Body of pancreas (tissue), 4 donors: Measurements from ENCODE around the gene CDH22. TPM values are rescaled to one million over a fixed set of nuclear protein-coding genes. Genes with fewer than 3 reads are reported as not detected.

Source experiments
- ATAC-seq: fragments of 150-250 bp; one replicate; pipeline ENCODE4 v1.9.1; 2016
- DNase-seq, 4 donors: peaks; one replicate each; pipeline ENCODE4 v3.0.0-alpha.2; 2019
- H3K27ac ChIP-seq, 4 donors: fragments of 200-600 bp; sonication (generic); 1 replicate in 3 of 4; 2 replicates in 1 of 4; pipeline versions ENCODE4 v1.5.1 to v1.6.1; 2016 to 2019; ENCODE audit warnings: mild to moderate bottlenecking in 1 of 4, mixed read lengths in 1 of 4, moderate library complexity in 1 of 4
- H3K27me3 ChIP-seq, 2 donors: fragments of 200-600 bp; sonication (generic); one replicate each; pipeline ENCODE4 v1.6.0; 2016; ENCODE audit warnings: mild to moderate bottlenecking in 1 of 2
- H3K36me3 ChIP-seq, 2 donors: fragments of 200-600 bp; sonication (generic); replicated peaks in 1 of 2; 2 replicates each; pipeline ENCODE4 v1.5.1; 2016; ENCODE audit warnings: low read depth in 2 of 2; ENCODE audit not compliant: insufficient read depth in 1 of 2
- H3K4me1 ChIP-seq: fragments of 200-600 bp; sonication (generic); one replicate; pipeline ENCODE4 v1.6.0; 2016
- H3K4me3 ChIP-seq, 2 donors: fragments of 200-600 bp; sonication (generic); 1 replicate in 1 of 2; 2 replicates in 1 of 2; pipeline ENCODE4 v1.5.1; 2016 to 2019
- H3K9me3 ChIP-seq, 3 donors: fragments of 200-600 bp; sonication (generic); 1 replicate in 2 of 3; 2 replicates in 1 of 3; pipeline ENCODE4 v1.5.1; 2016
- CTCF ChIP-seq, 7 experiments: fragments of 450-650 bp in 4 of 7; fragments of 200-600 bp in 3 of 7; sonication (generic) in 3 of 7; IDR thresholded peaks; one replicate each; pipeline ENCODE4 v1.5.1; 2016 to 2019; ENCODE audit warnings: antibody characterized with exemption in 7 of 7
- POLR2A ChIP-seq, 3 donors: fragments of 450-650 bp; IDR thresholded peaks; one replicate each; pipeline ENCODE4 v1.6.1; 2016; ENCODE audit warnings: antibody characterized with exemption in 3 of 3, mild to moderate bottlenecking in 2 of 3
- WGBS, 2 donors: methylation state at CpG; one replicate each; pipeline ENCODE4 v1.1.5; 2017; 5-methylcytosine and 5-hydroxymethylcytosine counted together
- intact Hi-C: fragments of 100-400 bp; cut with DNase I; formaldehyde crosslinking; loops from one replicate; pipeline ENCODE4 v1.15.1; 2023
- total RNA-seq, 2 donors: library from RNA; depleted of rRNA; stranded (reverse); fragments of >200 nt; gene quantifications; one replicate each; pipeline ENCODE4 v1.1.0, GENCODE V29; 2016

CDH22 gene
- total RNA-seq, 2 donors from 2014 or later = 1.3 to 2.1 TPM

- Histone ChIP-seq H3K36me3 (no peaks in the 10 kb centered on the region), H3K9me3 (no peaks in the 10 kb centered on the region), H3K27me3 (no peaks in the 10 kb centered on the region), H3K4me3 (no peak overlapping the region), H3K27ac (no peak overlapping the region), H3K4me1 (peaks cover 9% of the 10 kb centered on the region)
- no peak for TF ChIP-seq POLR2A (IDR thresholded peaks at IDR 0.05)
- no peak for TF ChIP-seq CTCF (IDR thresholded peaks at IDR 0.05)
- intact Hi-C loops = no loop called here
- WGBS, 2 donors = 86 to 91% methylated on average over 6 to 7 of the region's 7 CpGs
- no peak for ATAC-seq
- DNase-seq = no peak
Measured at GRCh38 chr20:46351357-46352058, 43.2 kb upstream of the CDH22 start.

GRCh38 chr20:46350986-46351267 lies 42.6 kb upstream of the CDH22 start:
- H3K4me3 ChIP-seq = no peak overlapping the region
- TF ChIP-seq CTCF (IDR thresholded peaks at IDR 0.05) (no peak), POLR2A (IDR thresholded peaks at IDR 0.05) (no peak)
- no peak overlapping the region for H3K27ac ChIP-seq
- ATAC-seq (no peak), DNase-seq (no peak)
- 81 to 91% methylated on average over 7 to 8 of the region's 8 CpGs for WGBS, 2 donors
- no peaks in the 10 kb centered on the region for H3K9me3 ChIP-seq
- peaks cover 8% of the 10 kb centered on the region for H3K4me1 ChIP-seq
- intact Hi-C loops = no loop called here
- no peaks in the 10 kb centered on the region for H3K36me3 ChIP-seq
- H3K27me3 ChIP-seq = no peaks in the 10 kb centered on the region

DNA sequence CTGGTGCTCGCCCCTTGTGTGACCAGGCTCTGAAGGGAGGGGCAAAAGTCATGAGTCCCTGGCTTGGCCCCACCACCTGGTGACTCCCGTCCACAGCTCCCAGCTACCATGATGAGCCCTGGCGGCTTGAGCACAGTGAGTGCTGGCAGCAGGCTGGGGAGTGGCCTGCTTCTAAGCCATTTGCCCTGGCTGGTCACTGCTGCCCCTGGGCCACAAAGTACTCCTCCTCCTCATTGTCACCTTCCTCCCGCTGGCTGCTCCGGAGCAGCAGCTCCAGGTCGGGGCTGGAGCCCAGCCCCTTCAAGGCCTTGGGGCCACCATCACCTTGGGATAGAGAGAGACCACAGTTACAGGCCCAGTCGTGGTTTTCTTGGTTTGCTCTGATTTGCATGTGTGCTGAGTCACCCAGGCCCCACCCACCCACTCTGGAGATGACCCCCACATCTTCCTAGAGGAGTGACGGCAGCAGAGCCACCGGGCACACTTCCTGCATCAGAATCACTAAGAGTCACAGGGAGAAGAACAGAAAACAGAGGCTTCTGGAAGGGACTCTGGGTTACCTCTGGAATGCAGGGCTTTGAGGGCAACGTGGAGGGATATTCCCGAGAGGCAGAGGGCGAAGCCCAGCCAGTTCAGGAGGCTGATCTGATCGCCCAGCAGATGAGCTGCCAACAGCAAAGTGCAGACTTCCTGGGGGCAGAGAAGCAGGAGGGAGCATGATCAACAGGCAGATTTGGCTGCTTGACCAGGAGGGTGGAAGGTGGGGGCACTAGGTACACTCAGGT lies 42.1 kb upstream of the CDH22 start:
- Histone ChIP-seq H3K4me1 (peaks cover 8% of the 10 kb centered on the region), H3K27ac (no peak overlapping the region), H3K9me3 (no peaks in the 10 kb centered on the region), H3K27me3 (no peaks in the 10 kb centered on the region), H3K4me3 (no peak overlapping the region), H3K36me3 (no peaks in the 10 kb centered on the region)
- intact Hi-C loops = no loop called here
- 65 to 72% methylated on average over 8 to 13 of the region's 13 CpGs for WGBS, 2 donors
- ATAC-seq = no peak
- TF ChIP-seq CTCF (IDR thresholded peaks at IDR 0.05) (no peak), POLR2A (IDR thresholded peaks at IDR 0.05) (no peak)
- DNase-seq = no peak

DNA sequence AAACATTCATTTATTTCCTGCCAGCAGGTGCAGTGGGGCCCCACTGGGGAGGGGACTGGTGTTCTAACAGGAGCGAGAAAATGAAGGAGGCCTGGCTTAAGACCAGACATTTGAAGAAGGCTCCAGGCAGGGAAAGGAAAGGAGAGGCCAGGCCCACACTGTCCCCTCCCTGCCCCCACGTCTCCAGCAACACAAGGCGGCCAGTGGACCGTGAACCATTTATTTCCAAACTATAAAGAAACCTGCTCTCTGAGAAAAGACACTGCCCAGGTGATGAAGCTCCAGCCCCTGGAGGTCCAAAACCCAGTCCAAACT lies 41.4 kb upstream of the CDH22 start:
- H3K4me1 ChIP-seq = peaks cover 8% of the 10 kb centered on the region
- 68 to 74% methylated on average over 4 of the region's 4 CpGs for WGBS, 2 donors
- H3K27me3 ChIP-seq = no peaks in the 10 kb centered on the region
- H3K27ac ChIP-seq = no peak overlapping the region
- no peak for ATAC-seq
- H3K9me3 ChIP-seq = no peaks in the 10 kb centered on the region
- intact Hi-C loops = loop anchor here (5.0 kb wide), 1 partner anchor 217 kb away; no protein-coding TSS in a partner anchor
- H3K4me3 ChIP-seq = no peak overlapping the region
- TF ChIP-seq CTCF (IDR thresholded peaks at IDR 0.05) = no peak
- TF ChIP-seq POLR2A (IDR thresholded peaks at IDR 0.05) = no peak
- H3K36me3 ChIP-seq = no peaks in the 10 kb centered on the region
- DNase-seq = no peak
